GM19239 (cell line): ENCODE data around the gene MAP2K5.
A peak's percentile ranks its signal among the peaks of the same experiment; 100 is the strongest.

Experiments
- DNase-seq: peaks from one replicate; pipeline ENCODE4 v3.0.0; 2011; ENCODE audit warnings: low spot score; ENCODE audit not compliant: insufficient read length
- FAIRE-seq: peaks from 2 replicates; lab custom pipeline; 2011; peaks lifted over from hg19 to GRCh38; lab: Jason Lieb, UNC

The MAP2K5 gene

GRCh38 chr15:67744331-67745072 lies 202.0 kb downstream of the MAP2K5 start:
- DNase-seq (no peak), FAIRE-seq (peak; percentile 48)

GRCh38 chr15:67745073-67746006 lies 202.8 kb downstream of the MAP2K5 start:
- FAIRE-seq (peak; percentile 69), DNase-seq (no peak)

DNA sequence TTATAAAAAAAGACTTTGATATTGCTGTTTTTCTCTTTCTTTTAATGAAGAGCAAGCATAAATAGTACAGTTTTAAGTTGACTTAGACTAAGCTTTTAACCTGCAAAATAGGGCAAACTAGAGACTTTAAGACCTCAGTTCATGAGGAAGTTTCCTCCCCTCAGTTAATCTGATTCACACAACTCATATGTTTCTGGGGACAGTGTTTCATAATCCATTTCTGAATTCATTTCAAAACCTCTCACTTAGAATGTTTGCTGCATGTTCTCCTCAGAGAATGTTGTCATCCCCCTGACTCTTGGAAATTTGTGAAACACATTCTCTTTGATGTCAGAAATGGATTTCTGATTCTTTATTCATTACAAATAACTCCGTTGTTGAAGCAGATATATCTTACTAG lies 203.5 kb downstream of the MAP2K5 start:
- FAIRE-seq = peak; percentile 18

GRCh38 chr15:67746450-67746849 lies 203.9 kb downstream of the MAP2K5 start:
- DNase-seq (no peak), FAIRE-seq (no peak)

More for the DNA sequence above, 203.5 kb downstream of the MAP2K5 start:
- no peak for DNase-seq

DNA sequence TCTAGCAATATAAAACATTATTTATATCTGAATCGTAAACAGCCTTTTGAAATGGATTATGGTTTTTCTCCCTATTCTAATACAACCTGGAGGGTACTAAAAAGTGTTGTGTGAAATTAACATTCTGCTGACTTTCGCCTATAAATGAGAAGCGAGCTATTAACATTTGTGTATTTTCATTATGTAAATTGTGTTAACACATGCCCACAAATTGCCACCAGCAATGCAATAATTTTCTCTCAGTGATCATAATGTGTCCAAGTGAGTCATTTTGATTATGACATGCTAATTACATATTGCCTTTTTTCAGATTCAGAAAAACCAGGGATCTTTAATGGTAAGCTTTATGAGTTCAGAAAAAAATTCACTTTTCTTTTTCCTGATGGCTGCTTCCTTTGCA lies 205.4 kb downstream of the MAP2K5 start:
- DNase-seq (no peak), FAIRE-seq (no peak)

- no peak for DNase-seq
- no peak for FAIRE-seq
These were observed 207.9 kb downstream of the MAP2K5 start for GRCh38 chr15:67750371-67750770.

DNA sequence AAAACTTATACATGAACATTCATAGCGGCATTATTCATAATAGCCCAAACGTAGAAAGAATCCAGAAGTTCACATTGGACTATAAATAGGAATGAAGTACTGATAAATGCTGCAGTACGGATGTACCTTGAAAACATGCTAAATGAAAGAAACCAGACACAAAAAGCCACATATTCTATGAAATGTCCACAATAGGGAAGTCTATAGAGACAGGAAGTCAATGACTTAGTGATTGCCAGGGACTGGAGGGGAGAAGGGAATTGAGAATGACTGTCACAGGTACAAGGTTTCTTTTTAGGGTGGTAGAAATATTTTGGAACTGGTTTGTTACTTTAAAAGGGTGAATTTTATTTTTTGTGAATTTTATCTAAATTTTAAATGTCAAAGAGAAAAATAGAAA lies 211.4 kb downstream of the MAP2K5 start:
- no peak for FAIRE-seq

GRCh38 chr15:67755264-67755663 lies 212.8 kb downstream of the MAP2K5 start:
- FAIRE-seq (no peak), DNase-seq (no peak)

More for the DNA sequence above, 211.4 kb downstream of the MAP2K5 start:
- DNase-seq = no peak

DNA sequence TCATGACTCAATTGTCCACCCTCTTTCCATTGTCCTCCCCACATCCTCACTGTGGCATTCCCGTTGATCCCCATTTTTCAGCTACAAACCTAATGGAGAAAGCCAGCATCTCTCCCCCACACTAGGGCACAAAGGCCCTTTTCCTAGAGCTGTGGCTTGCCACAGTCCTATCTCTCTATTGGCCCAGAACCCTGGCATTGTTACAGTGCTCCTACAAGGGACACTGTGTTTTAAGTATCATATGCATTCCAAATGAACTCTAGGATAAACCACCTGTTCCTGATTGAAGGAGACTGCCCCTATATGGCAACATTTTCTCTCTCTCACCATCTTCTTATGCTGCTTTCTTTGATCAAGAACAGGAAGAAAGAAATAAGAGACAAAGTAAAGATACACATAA lies 213.4 kb downstream of the MAP2K5 start:
- FAIRE-seq (no peak), DNase-seq (no peak)

GRCh38 chr15:67758619-67759300 lies 216.3 kb downstream of the MAP2K5 start:
- DNase-seq = no peak
- FAIRE-seq = no peak

GRCh38 chr15:67760901-67761300 lies 218.4 kb downstream of the MAP2K5 start:
- DNase-seq (no peak), FAIRE-seq (no peak)

DNA sequence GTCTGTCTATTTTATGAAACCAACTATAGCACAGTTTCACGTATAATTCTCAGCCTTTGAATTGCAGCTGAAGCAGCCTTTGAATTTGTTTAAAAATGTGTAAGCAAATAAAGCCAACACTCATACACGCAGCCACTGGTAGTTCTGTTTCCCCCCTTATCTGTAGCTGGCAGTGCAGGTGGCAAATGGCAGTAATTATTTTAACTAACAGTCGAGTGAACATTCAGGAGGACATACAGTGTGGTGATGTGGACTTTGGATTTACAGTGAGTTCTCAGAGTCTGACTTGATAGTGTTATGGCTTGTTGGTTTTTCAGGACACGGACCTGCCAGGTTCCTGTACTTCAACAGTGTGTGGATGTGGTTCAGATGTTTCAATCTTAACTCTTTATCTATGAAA lies 218.8 kb downstream of the MAP2K5 start:
- FAIRE-seq (peak; percentile 8), DNase-seq (no peak)

DNA sequence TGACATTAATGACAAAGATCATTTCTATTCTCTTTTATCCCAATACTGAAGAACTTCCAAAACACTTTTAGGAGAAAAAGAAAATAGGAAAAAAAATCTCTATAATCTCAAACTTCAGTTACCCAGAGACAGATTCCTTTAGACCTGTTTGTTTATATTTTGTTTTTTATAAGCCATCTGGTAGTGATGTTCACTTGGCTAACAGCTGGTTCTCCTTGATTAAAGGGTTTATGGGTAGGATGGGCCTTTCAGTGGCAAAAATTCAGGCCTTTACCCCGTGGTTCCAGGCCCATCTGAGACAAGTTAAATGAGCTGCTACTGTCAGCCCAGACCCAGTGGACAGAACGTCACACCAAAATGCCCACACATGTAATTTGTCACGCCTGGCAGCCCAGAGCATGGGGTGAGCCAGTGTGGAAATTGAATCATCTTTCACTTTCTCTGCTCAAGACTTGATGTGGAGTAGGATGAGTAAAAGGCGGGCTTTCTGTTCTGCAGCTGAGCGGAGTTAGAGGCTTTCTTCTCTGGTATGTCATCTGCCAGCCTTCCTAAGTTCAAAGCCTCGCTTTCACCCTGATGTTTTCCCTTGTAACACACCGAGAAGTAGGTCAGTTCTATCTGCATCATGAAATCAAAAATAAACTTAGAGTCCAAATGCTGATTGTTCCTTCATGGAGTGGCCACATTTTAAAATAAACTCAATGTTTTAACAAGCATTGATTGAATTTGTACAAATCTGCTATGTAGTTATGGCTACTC lies 220.3 kb downstream of the MAP2K5 start:
- peak; percentile 99 for FAIRE-seq
- DNase-seq = peak; percentile 50

GRCh38 chr15:67765701-67766100 lies 223.2 kb downstream of the MAP2K5 start:
- FAIRE-seq (no peak), DNase-seq (no peak)

DNA sequence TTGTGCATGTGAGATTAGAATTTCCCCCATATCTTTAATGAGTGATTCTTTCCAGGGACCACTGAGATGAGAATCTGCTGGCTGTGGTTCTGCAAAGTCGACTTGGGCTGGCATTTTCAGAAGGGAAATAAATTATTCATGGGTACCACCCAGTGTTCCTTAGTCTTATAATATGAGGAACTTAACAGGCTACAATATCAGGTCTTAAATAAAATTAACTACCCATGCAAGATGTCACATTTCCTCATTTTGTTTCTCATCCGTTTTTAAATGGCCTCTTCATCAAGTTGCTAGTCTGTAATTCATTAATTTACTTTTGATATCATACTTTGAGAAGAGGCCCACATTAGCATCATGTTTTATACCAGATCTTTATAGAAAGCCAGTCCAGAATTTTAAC lies 224.5 kb downstream of the MAP2K5 start:
- FAIRE-seq = no peak
- no peak for DNase-seq

DNA sequence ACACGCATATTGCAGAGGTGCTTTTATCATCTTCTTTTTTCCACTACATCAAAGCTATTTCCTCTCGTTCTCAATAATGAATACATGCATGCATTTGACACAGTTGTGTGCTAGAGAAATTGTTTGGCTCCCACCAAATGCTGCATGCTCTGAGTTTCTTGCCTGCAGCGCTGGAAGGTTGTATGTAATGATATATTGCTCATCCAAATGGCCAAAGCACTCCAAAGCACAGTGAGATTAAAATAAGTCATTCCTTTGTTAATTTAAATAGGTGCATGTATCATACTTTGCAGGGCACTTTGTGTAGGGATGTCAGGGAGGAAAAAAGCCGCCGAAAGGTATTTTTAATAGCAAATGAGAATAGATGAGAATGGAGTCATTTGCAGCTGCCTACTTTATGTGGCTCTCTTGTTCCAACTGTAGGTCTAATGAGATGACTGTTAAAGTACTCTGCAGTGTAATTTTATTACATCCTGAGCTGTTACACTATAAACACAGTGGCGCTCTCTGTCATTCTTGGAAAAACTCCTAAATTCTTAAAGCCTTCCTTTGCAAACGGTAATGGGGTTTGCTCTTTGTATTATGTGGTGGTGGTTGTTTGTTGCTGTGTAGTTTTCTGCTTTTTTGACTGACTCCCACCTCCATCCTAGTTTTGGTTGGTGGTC lies 225.9 kb downstream of the MAP2K5 start:
- no peak for FAIRE-seq

GRCh38 chr15:67769497-67770357 lies 227.2 kb downstream of the MAP2K5 start:
- no peak for FAIRE-seq
- no peak for DNase-seq

More for the DNA sequence above, 225.9 kb downstream of the MAP2K5 start:
- DNase-seq = no peak

DNA sequence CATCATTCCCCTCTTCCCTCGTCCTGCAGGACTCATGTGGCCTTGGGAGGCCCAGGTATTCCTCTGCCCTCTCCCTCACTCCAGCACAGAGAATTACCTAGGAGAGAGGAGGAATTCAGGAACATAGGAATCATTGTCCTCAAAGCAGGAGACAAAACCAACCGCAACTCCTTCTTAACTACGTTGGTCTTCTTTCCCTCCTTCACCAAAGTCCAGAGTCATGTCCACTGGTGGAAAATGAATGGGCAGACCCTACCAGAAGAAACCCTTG lies 227.8 kb downstream of the MAP2K5 start:
- no peak for FAIRE-seq
- no peak for DNase-seq
